Activated CD4-positive, alpha-beta T cell treated with anti-CD3 and anti-CD28 coated beads, Interleukin-2, amount 10 ng/mL, durations not matched to agents 7 days and 5 days (primary cell): ENCODE results near the gene NANOGP8. TPM values are rescaled to one million over a fixed set of nuclear protein-coding genes. Genes with fewer than 3 reads are reported as not detected.
A peak's percentile ranks its signal among the peaks of the same experiment; 100 is the strongest.
"Not testable (repeated sequence)": the region's sequence is repeated elsewhere in the genome, so short reads cannot be mapped to it uniquely, and the experiment has no call there.

Experiments used
- CTCF ChIA-PET: fragments of 350-600 bp; sonication (Branson Sonifier 250); formaldehyde crosslinking; loops from one replicate; lab custom pipeline; 2021; ENCODE audit warnings: antibody characterized with exemption; lab: Charles Lee
- POLR2A ChIA-PET: fragments of 350-600 bp; sonication (Branson Sonifier 250); formaldehyde crosslinking; loops from one replicate; lab custom pipeline; 2021; ENCODE audit warnings: antibody characterized with exemption; lab: Charles Lee
- DNase-seq: peaks from one replicate; pipeline ENCODE4 v3.0.0-alpha.2; 2020
- H3K27ac Mint-ChIP-seq: one replicate; pipeline ENCODE4 v1.8.0; 2021; ENCODE audit warnings: mild to moderate bottlenecking, moderate library complexity, mixed read lengths
- H3K27me3 Mint-ChIP-seq: one replicate; pipeline ENCODE4 v1.8.0; 2021; ENCODE audit warnings: mixed read lengths
- H3K36me3 Mint-ChIP-seq: one replicate; pipeline ENCODE4 v1.8.0; 2021; ENCODE audit warnings: low read depth, mixed read lengths
- H3K4me1 Mint-ChIP-seq: one replicate; pipeline ENCODE4 v1.8.0; 2021; ENCODE audit warnings: mixed read lengths
- H3K4me3 Mint-ChIP-seq: one replicate; pipeline ENCODE4 v1.8.0; 2021; ENCODE audit warnings: mild to moderate bottlenecking, moderate library complexity, mixed read lengths
- H3K9me3 Mint-ChIP-seq: one replicate; pipeline ENCODE4 v1.8.0; 2021; ENCODE audit warnings: mixed read lengths
- total RNA-seq, 2 experiments: library from RNA; stranded (reverse); gene quantifications; one replicate each; pipeline ENCODE4 v1.2.3, GENCODE V29; 2021

The NANOGP8 gene
- total RNA-seq, 2 experiments from 2014 or later, result not detected

DNA sequence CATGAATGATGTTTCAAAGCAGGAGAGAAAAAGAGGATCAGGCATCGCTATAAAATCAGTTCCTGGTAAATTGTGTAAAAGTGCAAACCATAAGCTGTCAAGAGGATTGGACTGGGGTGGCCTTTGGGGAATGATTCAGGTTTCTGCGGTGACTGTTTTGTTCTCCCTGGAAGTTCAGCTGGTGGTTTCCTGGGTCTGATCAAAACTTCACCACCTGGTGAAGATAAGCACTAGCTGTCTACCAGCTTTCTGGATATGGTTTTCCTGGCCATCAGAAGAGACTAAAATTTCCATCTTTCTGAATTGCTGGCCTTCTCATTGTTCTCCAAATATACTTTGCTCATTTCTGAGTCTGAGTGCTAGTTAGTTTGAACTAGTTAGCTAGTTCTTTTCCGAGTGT, 2.7 kb upstream of the NANOGP8 start:
- Mint-ChIP-seq H3K27me3 (no peaks in the 10 kb centered on the region), H3K4me3 (no peak overlapping the region), H3K27ac (no peak overlapping the region), H3K4me1 (no peaks in the 10 kb centered on the region), H3K36me3 (no peaks in the 10 kb centered on the region), H3K9me3 (peaks cover 2% of the 10 kb centered on the region)
- CTCF ChIA-PET, result no interaction called here
- POLR2A ChIA-PET, result no interaction called here
- no peak for DNase-seq

DNA sequence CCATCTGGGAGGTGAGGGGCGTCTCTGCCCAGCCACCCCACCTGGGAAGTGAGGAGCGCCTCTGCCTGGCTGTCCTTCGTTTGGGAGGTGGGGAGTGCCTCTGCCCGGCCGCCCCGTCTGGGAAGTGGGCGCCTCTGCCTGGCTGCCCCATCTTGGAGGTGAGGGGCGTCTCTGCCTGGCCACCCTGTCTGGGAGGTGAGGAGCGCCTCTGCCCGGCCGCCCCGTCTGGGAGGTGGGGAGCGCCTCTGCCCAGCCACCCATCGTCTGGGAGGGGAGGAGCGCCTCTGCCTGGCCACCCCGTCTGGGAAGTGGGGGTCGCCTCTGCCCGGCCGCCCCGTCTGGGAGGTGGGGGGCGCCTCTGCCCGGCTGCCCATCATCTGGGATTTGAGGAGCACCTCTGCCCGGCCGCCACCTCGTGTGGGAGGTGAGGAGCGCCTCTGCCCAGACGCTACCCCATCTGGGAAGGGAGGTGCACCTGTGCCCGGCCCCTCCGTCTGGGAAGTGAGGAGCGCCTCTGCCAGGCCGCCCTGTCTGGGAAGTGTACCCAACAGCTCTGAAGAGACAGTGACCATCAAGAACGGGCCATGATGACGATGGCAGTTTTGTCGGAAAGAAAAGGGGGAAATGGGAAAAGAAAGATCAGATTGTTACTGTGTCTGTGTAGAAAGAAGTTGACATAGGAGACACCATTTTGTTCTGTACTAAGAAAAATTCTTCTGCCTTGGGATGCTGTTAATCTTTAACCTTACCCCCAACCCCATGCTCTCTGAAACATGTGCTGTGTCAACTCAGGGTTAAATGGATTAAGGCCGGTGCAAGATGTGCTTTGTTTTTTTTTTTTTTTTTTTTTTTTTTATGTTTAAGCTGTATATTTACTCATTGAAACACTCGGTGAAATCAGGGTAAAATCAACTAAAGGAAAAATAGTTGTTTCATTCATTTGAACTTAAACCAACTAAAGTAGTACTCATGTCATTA, 2.4 kb downstream of the NANOGP8 start:
- POLR2A ChIA-PET, H3K9me3 Mint-ChIP-seq, H3K4me1 Mint-ChIP-seq, H3K27me3 Mint-ChIP-seq, H3K4me3 Mint-ChIP-seq, CTCF ChIA-PET, DNase-seq, H3K36me3 Mint-ChIP-seq, H3K27ac Mint-ChIP-seq: not testable (repeated sequence)

DNA sequence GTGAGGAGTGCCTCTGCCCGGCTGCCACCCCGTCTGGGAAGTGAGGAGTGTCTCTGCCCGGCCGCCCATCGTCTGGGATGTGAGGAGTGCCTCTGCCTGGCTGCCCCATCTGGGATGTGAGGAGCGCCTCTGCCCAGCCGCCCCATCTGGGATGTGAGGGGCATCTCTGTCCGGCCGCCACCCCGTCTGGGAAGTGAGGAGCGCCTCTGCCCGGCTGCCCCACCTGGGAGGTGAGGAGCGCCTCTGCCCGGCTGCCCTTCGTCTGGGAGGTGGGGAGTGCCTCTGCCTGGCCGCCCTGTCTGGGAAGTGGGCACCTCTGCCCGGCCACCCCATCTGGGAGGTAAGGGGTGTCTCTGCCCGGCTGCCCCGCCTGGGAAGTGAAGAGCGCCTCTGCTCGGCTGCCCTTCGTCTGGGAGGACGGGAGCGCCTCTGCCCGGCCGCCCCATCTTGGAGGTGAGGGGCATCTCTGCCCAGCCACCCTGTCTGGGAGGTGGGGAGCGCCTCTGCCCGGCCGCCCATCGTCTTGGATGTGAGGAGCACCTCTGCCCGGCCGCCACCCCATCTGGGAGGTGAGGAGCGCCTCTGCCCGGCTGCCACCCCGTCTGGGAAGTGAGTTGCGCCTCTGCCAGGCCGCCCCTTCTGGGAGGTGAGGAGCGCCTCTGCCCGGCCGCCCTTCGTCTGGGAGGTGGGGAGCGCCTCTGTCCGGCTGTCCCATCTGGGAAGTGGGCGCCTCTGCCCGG, 3.3 kb downstream of the NANOGP8 start:
- POLR2A ChIA-PET, H3K4me3 Mint-ChIP-seq, H3K9me3 Mint-ChIP-seq, DNase-seq, H3K36me3 Mint-ChIP-seq, CTCF ChIA-PET, H3K27me3 Mint-ChIP-seq, H3K4me1 Mint-ChIP-seq, H3K27ac Mint-ChIP-seq: not testable (repeated sequence)

DNA sequence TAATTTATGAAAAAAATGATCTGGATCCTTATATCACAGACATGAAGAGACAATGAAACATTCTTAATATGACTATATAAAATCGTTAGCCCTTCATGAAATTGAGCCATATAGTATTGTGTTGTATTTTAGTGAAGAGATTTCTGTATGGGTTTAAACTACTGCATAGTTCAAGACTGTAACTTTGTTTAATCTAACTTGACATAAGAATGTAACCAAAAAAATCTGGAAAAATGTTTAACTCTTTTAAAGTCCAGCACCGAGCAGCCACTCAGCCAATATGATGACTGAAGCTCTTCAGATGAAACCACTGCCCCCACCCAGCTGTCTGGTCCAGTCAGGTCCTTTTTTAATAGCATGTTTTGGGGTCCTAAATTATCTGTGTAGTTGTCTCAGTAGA, 4.9 kb downstream of the NANOGP8 start:
- CTCF ChIA-PET, result no interaction called here
- peaks cover 3% of the 10 kb centered on the region for H3K9me3 Mint-ChIP-seq

DNA sequence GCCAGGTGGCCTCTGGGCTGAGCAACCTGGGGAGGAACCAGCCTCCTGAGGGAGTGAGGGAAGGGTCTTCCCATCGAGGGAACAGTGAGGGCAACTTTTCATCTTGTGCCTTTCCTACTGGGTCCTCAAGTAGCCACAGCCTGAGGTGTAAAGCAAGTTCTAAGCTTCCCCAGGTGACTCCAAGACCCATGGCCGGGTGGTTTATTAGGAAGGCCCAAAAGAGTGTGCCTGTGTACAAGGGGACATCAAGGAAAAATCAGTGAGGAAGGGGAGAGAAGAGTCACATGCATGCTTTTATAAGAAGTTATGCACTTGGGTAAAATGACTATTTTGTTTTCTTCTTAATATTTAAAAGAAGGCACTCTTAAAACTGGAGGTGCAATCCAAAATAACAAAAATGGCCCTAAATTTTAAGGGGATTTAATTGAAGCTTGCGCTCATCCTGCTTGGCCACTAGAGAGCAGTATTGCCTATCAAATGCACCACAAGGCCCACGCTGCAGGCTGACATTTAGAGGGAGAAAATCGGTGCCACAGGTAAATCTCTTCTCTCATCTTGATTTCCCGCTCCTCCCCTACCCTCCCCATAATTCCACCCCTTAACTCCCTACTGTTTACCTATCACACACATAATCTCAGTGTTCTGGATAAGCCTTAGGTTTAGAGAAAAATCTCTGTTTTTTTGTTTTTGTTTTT, 6.7 kb downstream of the NANOGP8 start:
- ChIA-PET POLR2A (no interaction called here), CTCF (interaction anchor here (0.7 to 1.2 kb wide), 2 partner anchors 13 to 366 kb away, joined by 3 read pairs; no protein-coding TSS in a partner anchor)
- Mint-ChIP-seq H3K4me1 (no peaks in the 10 kb centered on the region), H3K27ac (no peak overlapping the region), H3K36me3 (no peaks in the 10 kb centered on the region), H3K27me3 (peaks cover 6% of the 10 kb centered on the region), H3K4me3 (no peak overlapping the region), H3K9me3 (peaks cover 3% of the 10 kb centered on the region)
- DNase-seq, result peak; percentile 52

More for the DNA sequence above, 4.9 kb downstream of the NANOGP8 start:
- H3K4me1 Mint-ChIP-seq, result no peaks in the 10 kb centered on the region
- no peak overlapping the region for H3K27ac Mint-ChIP-seq
- peaks cover 6% of the 10 kb centered on the region for H3K27me3 Mint-ChIP-seq
- POLR2A ChIA-PET, result no interaction called here
- H3K4me3 Mint-ChIP-seq, result no peak overlapping the region
- DNase-seq, result no peak
- H3K36me3 Mint-ChIP-seq, result no peaks in the 10 kb centered on the region

DNA sequence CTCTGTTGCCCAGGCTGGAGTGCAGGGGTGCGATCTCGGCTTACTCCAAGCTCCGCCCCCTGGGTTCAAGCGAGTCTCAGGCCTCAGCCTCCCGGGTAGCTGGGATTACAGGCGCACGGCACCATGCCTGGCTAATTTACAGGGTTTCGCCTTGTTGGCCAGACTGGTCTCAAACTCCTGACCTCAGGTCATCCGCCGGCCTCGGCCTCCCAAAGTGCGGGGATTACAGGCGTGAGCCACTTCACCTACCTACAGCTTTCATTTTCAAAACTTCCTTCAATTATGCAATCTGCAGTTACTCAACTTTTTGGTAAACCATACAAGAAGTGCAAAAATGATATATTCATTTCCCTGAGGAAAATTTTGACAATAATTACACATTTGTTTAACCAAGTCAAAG, 14.0 kb downstream of the NANOGP8 start:
- POLR2A ChIA-PET, result no interaction called here
- Mint-ChIP-seq H3K27ac (no peak overlapping the region), H3K4me3 (no peak overlapping the region), H3K27me3 (peaks cover 8% of the 10 kb centered on the region), H3K9me3 (no peaks in the 10 kb centered on the region), H3K36me3 (no peaks in the 10 kb centered on the region), H3K4me1 (no peaks in the 10 kb centered on the region)
- DNase-seq, result no peak
- CTCF ChIA-PET, result interaction anchor here (0.6 to 0.7 kb wide), 2 partner anchors 101 to 1058 kb away, joined by 3 to 4 read pairs; no protein-coding TSS in a partner anchor

DNA sequence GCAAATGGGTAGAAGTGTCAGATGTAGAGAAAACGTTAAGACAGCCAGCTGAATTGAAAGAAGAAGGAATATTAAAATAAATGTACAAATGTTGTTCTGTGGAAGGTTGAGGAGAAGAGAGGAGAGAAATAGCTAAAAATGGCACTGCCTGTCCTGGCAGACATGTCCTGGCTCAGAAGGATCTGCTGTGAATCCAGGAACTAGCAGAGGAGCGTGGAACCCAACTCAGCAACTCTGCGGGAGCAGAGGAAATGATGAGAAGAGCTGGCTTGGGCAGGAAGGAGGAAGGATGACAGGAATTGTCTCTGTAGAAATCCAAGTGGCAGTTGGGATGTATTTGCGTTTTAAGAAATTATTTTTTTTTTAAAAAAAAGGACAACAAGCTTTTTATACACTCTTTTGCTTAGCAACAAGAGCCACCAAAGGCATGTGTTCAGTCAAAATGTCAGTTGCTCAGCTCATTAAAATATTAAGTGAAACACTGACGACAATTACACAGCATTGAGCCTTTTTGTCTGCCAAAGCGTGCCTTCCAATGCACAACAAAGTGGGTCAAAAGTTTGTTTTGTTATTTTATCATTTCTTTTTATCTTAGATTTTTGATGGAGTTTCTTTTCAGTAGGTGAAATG, 16.1 kb downstream of the NANOGP8 start:
- Mint-ChIP-seq H3K9me3 (no peaks in the 10 kb centered on the region), H3K4me3 (no peak overlapping the region), H3K27ac (no peak overlapping the region), H3K36me3 (no peaks in the 10 kb centered on the region), H3K4me1 (no peaks in the 10 kb centered on the region), H3K27me3 (peaks cover 4% of the 10 kb centered on the region)
- CTCF ChIA-PET, result no interaction called here
- POLR2A ChIA-PET, result no interaction called here
- DNase-seq, result no peak

DNA sequence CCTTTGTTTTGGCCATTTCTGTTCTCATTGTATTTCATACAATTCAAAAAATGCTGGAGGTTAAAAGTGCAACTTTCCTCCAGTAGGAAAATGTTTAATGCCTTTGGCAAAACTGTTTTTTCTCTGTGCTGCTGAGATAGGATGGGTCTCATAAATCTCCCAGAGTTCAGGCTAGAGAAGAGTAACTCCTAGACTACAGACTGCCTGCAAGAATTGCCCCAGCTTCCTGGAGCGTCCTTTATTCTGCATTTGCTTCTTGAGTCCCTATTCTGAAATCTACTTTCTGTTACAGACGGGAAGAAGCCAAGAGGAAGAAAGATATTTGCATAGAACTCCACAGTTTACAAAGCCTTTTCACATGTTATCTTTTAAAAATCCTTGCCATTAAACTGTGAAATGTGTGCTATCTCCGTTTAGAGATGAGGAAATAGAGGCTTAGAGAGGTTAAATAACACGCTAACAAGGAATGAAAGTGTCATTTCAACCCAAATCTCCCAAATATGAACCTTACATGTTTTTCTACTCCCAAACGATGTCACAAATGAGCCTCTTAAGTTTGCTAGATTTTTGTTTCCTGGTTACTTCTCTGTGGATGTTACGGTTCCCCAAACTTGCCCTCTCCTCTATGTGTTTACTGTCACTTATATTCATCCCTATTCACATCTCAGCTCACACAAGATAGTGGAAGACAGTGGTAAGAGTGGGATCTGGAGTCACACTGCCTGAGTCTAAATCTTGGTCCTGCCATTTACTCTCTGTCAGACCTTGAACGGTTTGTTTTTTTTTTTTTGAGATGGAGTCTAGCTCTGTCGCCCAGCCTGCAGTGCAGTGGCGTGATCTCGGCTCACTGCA, 17.4 kb downstream of the NANOGP8 start:
- CTCF ChIA-PET, result no interaction called here
- no peaks in the 10 kb centered on the region for H3K9me3 Mint-ChIP-seq
- DNase-seq, result no peak

DNA sequence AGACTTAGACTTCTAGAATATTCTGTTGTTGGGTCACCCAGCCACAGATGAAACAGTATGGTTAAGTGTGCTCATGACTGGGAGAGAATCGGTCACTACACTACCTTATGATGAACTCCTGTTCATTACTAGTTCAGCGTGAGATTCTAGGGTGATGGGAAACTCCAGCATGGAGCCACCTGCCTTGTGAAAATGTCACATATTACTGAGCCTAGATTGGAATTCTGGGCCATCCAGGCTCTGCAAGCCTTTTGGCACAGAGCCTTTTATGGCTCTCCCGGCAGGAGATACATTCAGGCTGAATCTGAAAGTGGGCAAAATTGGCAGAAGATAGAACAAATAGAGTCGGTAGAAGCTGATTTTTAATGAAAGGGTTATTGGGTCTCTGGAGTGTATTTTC, 19.0 kb downstream of the NANOGP8 start:
- ChIA-PET POLR2A (no interaction called here), CTCF (no interaction called here)

More for the DNA sequence above, 17.4 kb downstream of the NANOGP8 start:
- H3K27ac Mint-ChIP-seq, result no peak overlapping the region
- peaks cover 4% of the 10 kb centered on the region for H3K27me3 Mint-ChIP-seq
- no peak overlapping the region for H3K4me3 Mint-ChIP-seq
- POLR2A ChIA-PET, result no interaction called here
- no peaks in the 10 kb centered on the region for H3K4me1 Mint-ChIP-seq
- H3K36me3 Mint-ChIP-seq, result no peaks in the 10 kb centered on the region

DNA sequence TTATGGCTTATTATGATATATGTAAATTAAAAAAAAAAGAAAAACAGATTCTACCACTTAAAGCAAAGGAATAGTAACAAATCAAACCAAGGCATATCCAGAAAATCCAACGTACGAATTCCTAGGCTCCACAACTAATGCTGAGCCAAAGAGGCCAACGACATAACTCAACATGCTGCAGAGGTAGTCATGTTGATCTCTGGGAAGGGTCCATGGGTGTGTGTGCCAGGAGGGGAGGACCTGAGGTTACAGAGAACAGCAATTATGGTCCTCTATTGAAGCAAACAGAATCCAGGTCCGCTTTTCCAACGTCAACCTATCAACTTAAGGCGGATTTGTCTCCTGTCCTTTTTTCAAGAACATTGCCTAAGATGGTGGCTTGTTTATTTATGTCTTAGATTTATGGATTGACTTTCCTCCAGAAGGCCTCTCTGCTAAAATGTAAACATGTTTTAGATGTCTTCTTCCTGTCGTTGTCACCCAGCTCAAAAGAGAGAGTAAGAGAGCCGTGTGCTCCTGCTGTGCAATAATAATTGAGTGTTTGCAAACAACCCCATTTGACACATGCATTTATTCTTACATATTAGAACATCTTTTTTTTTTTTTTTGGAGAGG, 20.4 kb downstream of the NANOGP8 start:
- Mint-ChIP-seq H3K4me1 (no peaks in the 10 kb centered on the region), H3K4me3 (no peak overlapping the region), H3K27me3 (peaks cover 4% of the 10 kb centered on the region), H3K27ac (no peak overlapping the region), H3K9me3 (no peaks in the 10 kb centered on the region), H3K36me3 (no peaks in the 10 kb centered on the region)
- POLR2A ChIA-PET, result no interaction called here
- DNase-seq, result no peak
- CTCF ChIA-PET, result no interaction called here

More for the DNA sequence above, 19.0 kb downstream of the NANOGP8 start:
- Mint-ChIP-seq H3K27ac (no peak overlapping the region), H3K4me3 (no peak overlapping the region), H3K27me3 (peaks cover 4% of the 10 kb centered on the region), H3K9me3 (no peaks in the 10 kb centered on the region), H3K36me3 (no peaks in the 10 kb centered on the region), H3K4me1 (no peaks in the 10 kb centered on the region)
- no peak for DNase-seq

DNA sequence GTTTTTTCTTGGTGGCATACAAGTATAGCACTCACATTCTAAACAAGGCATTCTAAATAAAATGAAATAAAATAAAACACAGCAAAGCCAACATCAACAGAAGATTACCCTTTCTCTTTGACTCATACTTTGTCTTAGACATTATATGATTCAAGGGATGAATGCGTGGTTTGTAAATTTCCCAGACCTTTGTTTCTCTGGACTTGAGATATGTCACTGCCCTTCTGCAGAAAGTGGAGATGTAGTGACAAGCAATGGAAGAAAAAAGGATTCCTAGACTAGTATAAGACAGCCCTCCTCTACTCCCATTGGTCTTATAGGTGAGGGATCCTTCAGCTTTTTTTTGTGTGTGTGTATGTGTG, 22.4 kb downstream of the NANOGP8 start:
- H3K27ac Mint-ChIP-seq, result no peak overlapping the region
- H3K9me3 Mint-ChIP-seq, result no peaks in the 10 kb centered on the region

More for the DNA sequence above, 22.4 kb downstream of the NANOGP8 start:
- Mint-ChIP-seq H3K4me1 (no peaks in the 10 kb centered on the region), H3K27me3 (peaks cover 4% of the 10 kb centered on the region), H3K4me3 (no peak overlapping the region), H3K36me3 (no peaks in the 10 kb centered on the region)
- ChIA-PET POLR2A (no interaction called here), CTCF (interaction anchor here (0.7 kb wide), 1 partner anchor 433 kb away, joined by 3 read pairs; no protein-coding TSS in a partner anchor)
- DNase-seq, result no peak
